Fibroblast of skin of left quadriceps (primary cell): ENCODE data around the gene GRID1.

ENCODE experiments used
- DNase-seq, 2 experiments: peaks; one replicate each; pipeline ENCODE4 v3.0.0-alpha.2; 2013; ENCODE audit warnings: low read depth in 2 of 2

Gene GRID1

DNA sequence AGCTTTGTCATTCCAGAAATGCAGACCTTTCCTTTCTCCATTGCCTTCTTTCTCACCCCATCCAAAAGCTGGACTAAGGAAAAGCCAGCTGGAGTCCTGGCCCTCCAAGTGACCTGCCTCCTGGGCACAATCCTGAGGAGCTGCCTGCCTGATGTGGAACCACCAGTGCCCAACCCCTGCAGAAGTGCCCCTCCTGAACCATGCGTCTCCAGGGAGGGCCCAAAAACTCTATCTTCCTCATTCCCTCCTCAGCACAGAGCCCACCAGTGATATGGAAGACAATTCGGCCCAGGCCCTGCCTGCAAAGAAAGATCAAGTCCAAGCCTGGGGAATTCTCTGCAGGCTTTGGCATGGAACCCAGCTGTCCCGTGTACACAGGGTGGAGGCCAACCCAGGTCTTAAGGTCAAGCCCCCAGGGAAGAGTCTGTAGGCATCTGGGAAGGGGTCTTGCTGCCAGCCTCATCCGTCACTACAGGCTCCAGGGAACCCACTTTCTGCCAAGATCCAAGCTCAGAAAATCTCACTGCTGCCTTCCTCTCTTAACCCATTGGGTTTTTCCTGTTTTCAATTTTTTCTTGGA lies 3.5 kb upstream of the GRID1 start:
- DNase-seq: no peak

DNA sequence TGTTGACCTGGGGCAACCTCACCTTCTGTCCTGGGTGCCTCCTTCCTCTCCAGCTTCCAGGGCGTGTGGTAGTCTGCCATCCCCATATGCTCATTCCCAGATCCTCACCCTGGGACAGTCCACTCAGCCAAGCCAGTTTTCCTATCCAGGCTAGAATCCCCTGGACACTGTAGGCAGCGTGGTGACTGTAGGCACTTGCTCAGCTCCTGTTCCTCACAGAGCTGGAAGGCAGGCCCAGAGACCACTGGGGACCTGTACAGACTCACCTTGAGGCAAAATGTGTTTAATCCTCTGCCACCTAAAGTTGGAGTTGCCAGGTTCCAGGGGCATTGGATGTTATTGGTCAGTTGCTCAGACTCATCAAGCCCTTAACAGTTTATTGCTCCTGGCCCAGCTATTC lies 2.4 kb upstream of the GRID1 start:
- no peak for DNase-seq

DNA sequence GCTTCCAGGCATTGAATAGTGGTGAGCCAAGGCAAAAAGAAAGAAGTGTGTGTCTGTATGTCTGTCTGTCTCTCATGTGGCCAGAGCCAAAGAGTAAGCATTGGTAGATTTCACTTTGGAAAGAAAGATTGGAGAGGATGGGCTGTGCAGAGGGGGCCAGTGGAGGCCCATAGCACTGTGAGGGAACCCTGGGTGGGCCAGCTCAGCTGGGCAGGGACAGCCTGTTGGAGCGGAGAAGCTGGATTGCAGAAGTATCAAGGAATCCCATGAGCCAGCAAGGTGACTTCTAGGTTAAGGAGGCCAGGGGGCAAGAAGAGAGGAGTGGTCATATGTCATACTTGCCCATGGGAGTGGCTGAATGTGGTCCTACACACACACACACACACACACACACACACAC lies 1.5 kb upstream of the GRID1 start:
- no peak for DNase-seq

DNA sequence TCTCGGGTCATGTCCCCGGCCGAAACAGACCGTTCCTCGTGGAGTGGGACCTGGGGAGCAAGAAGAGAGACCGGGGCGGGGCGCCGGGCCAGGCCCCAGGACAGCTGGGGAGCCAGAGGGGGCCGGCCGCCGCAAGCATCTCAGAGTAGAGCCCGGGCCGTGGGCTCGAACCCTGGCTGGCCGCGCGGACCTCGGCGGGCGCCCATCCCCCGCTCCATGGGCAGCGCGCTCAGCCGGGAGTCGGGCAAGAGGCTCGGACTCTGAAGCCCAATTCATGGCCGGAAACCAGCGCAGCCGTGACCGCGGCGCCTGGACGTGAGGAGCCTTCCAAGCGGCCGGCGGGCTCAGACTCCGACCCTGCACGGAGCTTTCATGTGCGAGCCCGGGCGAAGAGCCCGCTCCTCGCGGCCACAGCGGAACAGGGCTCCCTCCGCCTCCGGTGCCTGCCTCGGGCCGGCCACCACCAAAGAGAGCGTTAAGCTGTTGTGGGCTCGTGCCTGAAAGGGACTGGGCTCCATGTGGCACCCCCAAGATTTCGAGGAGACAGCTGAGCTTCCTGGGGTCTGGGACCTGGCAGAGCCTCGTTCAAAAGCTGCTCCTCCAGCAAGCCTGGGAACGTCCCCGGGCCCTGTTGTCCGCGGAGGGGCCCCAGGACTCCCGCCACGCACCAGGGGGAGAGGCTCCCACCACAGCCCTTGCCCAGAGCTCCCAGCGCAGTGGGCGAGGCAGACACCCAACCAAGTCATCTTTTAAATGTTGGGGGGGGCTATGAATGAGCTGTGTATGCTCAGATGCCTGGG lies 757 bp upstream of the GRID1 start:
- DNase-seq: no peak

- DNase-seq: no peak
Measured at GRCh38 chr10:86366902-86367151, 232 bp upstream of the GRID1 start.

- DNase-seq: no peak
Measured at GRCh38 chr10:86365346-86366032, 1.1 kb downstream of the GRID1 start.

GRCh38 chr10:86364491-86365345 lies 1.9 kb downstream of the GRID1 start:
- no peak for DNase-seq

- DNase-seq: no peak
Measured at GRCh38 chr10:86363833-86364490, 2.6 kb downstream of the GRID1 start.

GRCh38 chr10:86363184-86363832 lies 3.3 kb downstream of the GRID1 start:
- DNase-seq: no peak

- DNase-seq: no peak
Measured at GRCh38 chr10:86362586-86363183, 3.9 kb downstream of the GRID1 start.

DNA sequence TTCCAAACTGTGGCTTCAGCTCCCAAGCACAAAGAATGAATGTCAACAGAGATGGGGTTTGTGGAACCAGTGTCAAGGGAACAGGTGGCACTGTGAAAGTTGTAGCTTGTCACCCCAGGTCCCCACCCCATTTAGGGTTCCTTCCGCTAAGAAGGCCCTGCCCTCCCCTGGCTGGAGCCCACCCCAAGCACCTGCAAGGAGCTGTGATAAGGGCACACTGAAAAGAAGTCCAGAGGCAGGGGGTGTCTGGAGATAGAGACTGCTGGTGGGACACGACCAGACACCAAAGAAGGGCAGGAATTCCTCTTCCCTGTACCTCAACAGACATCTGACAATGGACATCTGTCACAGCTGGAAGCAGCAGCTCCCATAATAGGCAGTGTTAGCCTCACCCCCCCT lies 4.5 kb downstream of the GRID1 start:
- DNase-seq: no peak

DNA sequence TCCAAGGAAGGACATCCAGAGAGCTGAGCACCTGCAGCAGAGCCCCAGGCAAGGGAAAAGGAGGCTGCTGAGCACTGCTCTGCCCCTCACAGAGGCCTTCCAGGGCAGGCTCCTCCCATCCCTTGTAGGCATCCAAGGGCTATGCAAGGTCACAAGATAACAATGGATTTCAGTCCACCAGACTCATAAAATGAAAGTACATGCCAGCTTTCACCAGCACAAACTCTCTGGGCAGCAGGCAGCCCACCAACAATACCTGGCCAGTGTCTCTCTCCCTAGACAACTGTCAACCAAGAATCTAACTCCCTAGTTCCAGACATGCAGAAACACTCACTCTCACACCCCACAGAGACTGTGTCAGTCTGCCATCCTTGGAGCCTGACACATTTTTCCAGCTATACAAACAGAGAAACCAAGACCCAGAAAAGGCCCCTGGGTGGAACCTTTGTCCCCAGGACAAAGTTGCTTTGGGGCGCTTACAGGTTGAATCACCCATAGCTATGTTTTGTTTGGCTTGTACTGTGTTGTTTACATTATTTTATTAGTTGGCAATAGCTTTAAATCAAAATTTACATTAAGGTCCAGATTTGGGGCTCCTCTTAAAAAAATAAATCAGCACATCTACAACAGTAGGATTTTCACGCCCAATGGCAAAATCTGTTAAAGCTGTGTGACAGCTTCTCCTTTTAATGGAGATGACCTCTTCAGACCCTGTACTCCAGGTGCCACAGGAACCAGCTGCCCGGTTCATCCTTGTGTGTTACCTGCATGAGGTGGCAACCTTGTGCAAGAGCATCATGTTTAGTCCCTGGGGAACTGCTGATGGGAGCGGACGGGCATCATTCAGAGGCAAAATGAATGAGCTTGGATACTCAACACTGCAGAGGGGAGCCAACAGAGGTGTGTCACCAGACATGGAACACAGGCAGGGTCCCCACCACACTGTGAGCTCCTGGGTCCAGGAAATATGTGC lies 5.2 kb downstream of the GRID1 start:
- DNase-seq: no peak

- DNase-seq: no peak
Measured at GRCh38 chr10:86360657-86361056, 5.9 kb downstream of the GRID1 start.

- DNase-seq: no peak
Measured at GRCh38 chr10:86359954-86360353, 6.6 kb downstream of the GRID1 start.

DNA sequence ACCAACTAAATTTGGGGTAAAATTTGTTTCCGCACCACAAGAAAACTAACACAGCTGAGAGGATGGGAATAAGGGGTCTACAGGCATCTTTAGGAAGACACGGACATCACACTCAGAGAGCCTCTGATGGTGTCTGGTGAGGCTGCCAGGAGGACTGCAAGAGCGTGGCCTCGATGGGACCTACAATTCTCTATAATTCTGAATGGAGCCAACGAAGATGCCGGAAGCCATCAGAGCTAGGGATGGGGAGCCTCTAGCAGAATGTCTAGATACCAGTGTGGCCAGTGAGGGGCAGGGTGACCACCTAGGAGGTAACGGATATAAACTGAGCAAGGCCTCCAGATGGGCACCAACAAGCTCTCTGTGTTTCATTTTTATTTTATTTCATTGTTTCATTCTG lies 7.5 kb downstream of the GRID1 start:
- no peak for DNase-seq

- no peak for DNase-seq
Measured at GRCh38 chr10:86357676-86358075, 8.9 kb downstream of the GRID1 start.

GRCh38 chr10:86357041-86357440 lies 9.6 kb downstream of the GRID1 start:
- DNase-seq: no peak

DNA sequence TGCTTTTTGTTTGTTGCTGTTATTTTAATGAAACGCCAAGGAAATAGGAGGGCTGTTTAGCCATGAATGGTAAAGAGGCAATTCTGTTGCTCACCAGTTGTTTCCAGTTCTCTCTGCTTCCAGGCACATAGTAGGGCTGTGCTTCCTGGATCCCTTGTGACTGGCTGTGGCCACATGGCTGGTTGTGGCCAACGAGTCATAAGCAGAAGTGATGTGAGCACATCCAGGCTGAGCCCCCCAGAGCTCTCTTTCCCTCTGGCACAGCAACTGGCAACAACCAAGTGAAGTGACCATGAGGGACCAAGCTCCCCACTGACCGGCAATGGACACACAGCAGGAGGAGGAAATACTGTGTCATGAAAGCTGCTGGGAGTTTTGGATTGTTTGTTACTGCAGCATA lies 10.3 kb downstream of the GRID1 start:
- DNase-seq: no peak

DNA sequence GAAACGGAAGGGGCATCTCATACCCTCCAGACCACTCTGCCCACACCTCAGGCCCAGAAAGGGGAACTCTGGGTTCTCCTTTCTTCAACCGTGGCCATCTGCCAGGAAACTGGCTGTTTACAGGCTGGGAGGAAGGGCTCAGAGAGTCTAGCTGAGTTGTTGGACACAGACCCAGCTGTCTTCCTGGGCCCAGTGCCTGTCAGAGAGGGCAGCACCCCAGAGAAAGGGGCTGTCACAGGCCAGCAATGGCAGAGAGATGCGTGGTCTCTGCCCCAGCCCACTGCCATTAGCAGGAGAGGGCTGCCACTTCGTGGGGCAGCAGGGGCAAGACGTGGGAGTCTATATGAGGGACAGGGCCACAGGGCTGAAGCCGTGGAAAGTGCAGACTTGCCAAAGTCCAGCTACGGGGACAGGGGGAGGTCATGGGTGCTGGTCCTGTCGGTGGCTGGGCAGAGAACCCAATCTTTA lies 11.0 kb downstream of the GRID1 start:
- DNase-seq: no peak
